MM.1S (cell line): ENCODE measurements around the gene G6PD.

Experiments used
- EZH2phosphoT487 ChIP-seq: fragments of 300-600 bp; sonication (generic); IDR thresholded peaks from 2 replicates; pipeline ENCODE4 v1.6.1; 2018; ENCODE audit warnings: antibody characterized with exemption, low read length
- TF ChIP-seq, protein P1 (sequence below): fragments of 300-600 bp; sonication (generic); IDR thresholded peaks from 2 replicates; pipeline ENCODE4 v1.5.1; 2016; ENCODE audit warnings: antibody characterized with exemption, low read length, mixed read lengths

- TF ChIP-seq, protein P1, sequence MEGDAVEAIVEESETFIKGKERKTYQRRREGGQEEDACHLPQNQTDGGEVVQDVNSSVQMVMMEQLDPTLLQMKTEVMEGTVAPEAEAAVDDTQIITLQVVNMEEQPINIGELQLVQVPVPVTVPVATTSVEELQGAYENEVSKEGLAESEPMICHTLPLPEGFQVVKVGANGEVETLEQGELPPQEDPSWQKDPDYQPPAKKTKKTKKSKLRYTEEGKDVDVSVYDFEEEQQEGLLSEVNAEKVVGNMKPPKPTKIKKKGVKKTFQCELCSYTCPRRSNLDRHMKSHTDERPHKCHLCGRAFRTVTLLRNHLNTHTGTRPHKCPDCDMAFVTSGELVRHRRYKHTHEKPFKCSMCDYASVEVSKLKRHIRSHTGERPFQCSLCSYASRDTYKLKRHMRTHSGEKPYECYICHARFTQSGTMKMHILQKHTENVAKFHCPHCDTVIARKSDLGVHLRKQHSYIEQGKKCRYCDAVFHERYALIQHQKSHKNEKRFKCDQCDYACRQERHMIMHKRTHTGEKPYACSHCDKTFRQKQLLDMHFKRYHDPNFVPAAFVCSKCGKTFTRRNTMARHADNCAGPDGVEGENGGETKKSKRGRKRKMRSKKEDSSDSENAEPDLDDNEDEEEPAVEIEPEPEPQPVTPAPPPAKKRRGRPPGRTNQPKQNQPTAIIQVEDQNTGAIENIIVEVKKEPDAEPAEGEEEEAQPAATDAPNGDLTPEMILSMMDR = no peak
- no peak for TF ChIP-seq EZH2phosphoT487
These were observed 63.3 kb downstream of the G6PD start for GRCh38 chrX:154483325-154483724.
